ENCODE data around the gene PITX3. TPM values are rescaled to one million over a fixed set of nuclear protein-coding genes. Genes with fewer than 3 reads are reported as not detected.

The PITX3 gene
- total and polyA plus RNA-seq, 10 donors: not detected

DNA sequence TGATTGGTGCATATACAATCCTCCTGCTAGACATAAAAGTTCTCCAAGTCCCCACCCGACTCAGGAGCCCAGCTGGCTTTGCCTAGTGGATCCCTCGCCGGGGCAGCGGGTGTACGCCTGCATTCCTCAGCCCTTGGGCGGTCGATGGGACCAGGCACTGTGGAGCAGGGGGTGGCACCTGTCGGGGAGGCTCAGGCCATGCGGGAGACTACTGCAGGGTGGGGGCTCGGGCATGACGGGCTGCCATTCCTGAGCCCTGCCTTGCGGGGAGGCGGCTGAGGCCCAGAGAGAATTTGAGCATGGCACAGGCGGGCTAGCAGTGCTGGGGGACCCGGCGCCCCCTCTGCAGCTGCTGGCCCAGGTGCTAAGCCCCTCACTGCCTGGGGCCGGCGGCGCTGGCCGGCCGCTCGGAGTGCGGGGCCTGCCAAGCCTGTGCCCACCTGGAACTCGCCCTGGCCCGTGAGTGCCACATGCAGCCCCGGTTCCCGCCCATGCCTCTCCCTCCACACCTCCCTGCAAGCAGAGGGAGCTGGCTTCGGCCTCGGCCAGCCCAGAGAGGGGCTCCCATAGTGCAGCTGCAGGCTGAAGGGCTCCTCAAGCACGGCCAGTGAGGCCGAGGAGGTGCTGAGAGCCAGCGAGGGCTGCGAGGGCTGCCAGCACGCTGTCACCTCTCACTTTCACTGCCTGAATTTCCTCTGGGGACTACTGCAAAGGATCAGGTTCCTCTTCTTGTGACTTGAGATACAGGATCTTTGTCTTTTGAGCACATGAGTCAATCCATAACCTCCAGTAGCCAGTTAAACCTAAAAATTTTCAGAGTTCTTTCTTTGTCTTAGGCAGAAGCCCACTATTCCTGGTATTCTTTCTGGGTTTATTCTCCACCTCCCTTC, 40.3 kb downstream of the PITX3 start:
- peaks cover 0 to 18% (median 3%) of the 10 kb centered on the region in 6 donors for H3K4me1 ChIP-seq
- intact Hi-C loops (cut with DNase I; ENCODE audit: low total_unique reads): no loop called here
- DNase-seq: peak; percentile 74
- H3K27ac ChIP-seq: no peak overlapping the region
- H3K36me3 ChIP-seq: no peaks in the 10 kb centered on the region
- peaks cover 0 to 18% (median 14%) of the 10 kb centered on the region in 8 donors for H3K9me3 ChIP-seq
- WGBS, 5 donors: 87 to 92% (median 88%) methylated on average over 19 to 34 of the region's 34 CpGs
- H3K4me3 ChIP-seq: no peak overlapping the region
- no peaks in the 10 kb centered on the region for H3K27me3 ChIP-seq (replicated peaks in 1 of 7)
- TF ChIP-seq POLR2A (IDR thresholded peaks at IDR 0.05): no peak
- TF ChIP-seq, protein P1, sequence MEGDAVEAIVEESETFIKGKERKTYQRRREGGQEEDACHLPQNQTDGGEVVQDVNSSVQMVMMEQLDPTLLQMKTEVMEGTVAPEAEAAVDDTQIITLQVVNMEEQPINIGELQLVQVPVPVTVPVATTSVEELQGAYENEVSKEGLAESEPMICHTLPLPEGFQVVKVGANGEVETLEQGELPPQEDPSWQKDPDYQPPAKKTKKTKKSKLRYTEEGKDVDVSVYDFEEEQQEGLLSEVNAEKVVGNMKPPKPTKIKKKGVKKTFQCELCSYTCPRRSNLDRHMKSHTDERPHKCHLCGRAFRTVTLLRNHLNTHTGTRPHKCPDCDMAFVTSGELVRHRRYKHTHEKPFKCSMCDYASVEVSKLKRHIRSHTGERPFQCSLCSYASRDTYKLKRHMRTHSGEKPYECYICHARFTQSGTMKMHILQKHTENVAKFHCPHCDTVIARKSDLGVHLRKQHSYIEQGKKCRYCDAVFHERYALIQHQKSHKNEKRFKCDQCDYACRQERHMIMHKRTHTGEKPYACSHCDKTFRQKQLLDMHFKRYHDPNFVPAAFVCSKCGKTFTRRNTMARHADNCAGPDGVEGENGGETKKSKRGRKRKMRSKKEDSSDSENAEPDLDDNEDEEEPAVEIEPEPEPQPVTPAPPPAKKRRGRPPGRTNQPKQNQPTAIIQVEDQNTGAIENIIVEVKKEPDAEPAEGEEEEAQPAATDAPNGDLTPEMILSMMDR (IDR thresholded peaks at IDR 0.05 in 8 of 11, conservative IDR thresholded peaks at IDR 0.05 in 3 of 11): no peak

DNA sequence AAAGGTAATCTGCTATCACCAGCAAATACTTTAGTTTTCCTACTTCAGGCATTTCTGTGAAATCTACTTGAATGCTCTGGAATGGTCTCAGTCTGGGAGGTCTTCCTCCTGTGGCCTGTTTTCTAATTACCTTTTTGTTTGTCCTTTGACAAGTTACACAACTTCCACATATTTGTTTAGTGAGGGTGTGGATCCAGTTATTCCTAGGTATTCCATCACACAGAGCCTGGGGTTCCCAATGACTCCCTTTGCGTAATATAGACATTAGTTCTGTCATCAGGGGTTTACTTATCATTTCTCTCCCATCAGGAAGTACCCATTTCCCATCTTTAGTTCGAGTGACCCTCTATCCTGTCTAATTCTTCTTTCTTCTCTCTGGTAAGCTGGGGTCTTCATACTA, 43.3 kb downstream of the PITX3 start:
- peaks cover 0 to 18% (median 3%) of the 10 kb centered on the region in 6 donors for H3K4me1 ChIP-seq
- no peak for DNase-seq
- WGBS, 5 donors: 61 to 78% (median 65%) methylated on average over 2 of the region's 2 CpGs
- intact Hi-C loops (cut with DNase I; ENCODE audit: low total_unique reads): no loop called here
- H3K36me3 ChIP-seq: no peaks in the 10 kb centered on the region
- H3K27ac ChIP-seq: no peak overlapping the region
- no peaks in the 10 kb centered on the region for H3K27me3 ChIP-seq (replicated peaks in 1 of 7)
- no peaks in the 10 kb centered on the region for H3K9me3 ChIP-seq
- no peak overlapping the region for H3K4me3 ChIP-seq
- TF ChIP-seq POLR2A (IDR thresholded peaks at IDR 0.05) (no peak), POLR2AphosphoS5 (IDR thresholded peaks at IDR 0.05) (no peak)
- TF ChIP-seq, protein P1 (IDR thresholded peaks at IDR 0.05 in 8 of 11, conservative IDR thresholded peaks at IDR 0.05 in 3 of 11): no peak

GRCh38 chr10:102196893-102197292, 44.4 kb downstream of the PITX3 start:
- intact Hi-C loops (cut with DNase I; ENCODE audit: low total_unique reads): no loop called here
- Histone ChIP-seq H3K4me3 (no peak overlapping the region), H3K36me3 (no peaks in the 10 kb centered on the region), H3K9me3 (peaks cover 0 to 8% (median 3%) of the 10 kb centered on the region in 8 donors), H3K27ac (no peak overlapping the region), H3K4me1 (peaks cover 0 to 13% (median 3%) of the 10 kb centered on the region in 6 donors), H3K27me3 (replicated peaks in 1 of 7) (no peaks in the 10 kb centered on the region)
- no peak for DNase-seq
- TF ChIP-seq POLR2AphosphoS5 (IDR thresholded peaks at IDR 0.05) (no peak), POLR2A (IDR thresholded peaks at IDR 0.05) (no peak)
- TF ChIP-seq, protein P1 (IDR thresholded peaks at IDR 0.05 in 8 of 11, conservative IDR thresholded peaks at IDR 0.05 in 3 of 11): no peak
- WGBS, 5 donors: 49 to 76% (median 71%) methylated on average over 2 of the region's 2 CpGs

DNA sequence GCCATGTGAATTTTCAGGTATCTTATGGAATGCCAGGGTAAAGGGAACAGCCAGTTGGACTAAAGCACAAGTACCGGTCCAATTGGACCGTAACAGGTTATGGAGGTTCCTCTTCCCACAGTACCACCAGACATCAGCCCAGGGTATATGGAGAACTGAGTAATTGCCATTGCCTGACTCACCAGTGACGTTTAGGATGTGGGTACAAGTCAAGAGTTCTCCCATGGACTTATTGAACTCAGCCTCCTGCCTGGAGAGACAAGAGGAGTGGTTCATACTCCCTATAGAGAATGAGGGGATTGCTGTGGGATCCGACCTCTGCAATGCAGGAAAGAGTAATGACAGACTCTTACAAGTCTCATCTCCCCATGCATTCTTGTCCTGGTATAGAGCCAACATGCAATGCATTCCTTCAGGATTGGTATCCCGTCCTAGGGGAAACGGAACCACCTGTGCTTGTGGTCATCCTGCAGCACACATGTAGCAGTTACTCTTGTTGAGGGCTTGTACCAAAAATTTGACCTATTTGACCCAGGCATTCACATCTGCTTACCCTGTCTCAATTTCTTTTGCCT, 45.9 kb downstream of the PITX3 start:
- intact Hi-C loops (cut with DNase I; ENCODE audit: low total_unique reads): no loop called here
- H3K27me3 ChIP-seq (replicated peaks in 1 of 7): no peaks in the 10 kb centered on the region
- no peaks in the 10 kb centered on the region for H3K36me3 ChIP-seq
- H3K4me1 ChIP-seq: no peaks in the 10 kb centered on the region
- peaks cover 0 to 21% (median 10%) of the 10 kb centered on the region in 8 donors for H3K9me3 ChIP-seq
- no peak for DNase-seq
- no peak overlapping the region for H3K4me3 ChIP-seq
- TF ChIP-seq POLR2A (IDR thresholded peaks at IDR 0.05) (no peak), POLR2AphosphoS5 (IDR thresholded peaks at IDR 0.05) (no peak)
- TF ChIP-seq, protein P1 (IDR thresholded peaks at IDR 0.05 in 8 of 11, conservative IDR thresholded peaks at IDR 0.05 in 3 of 11): no peak
- no peak overlapping the region for H3K27ac ChIP-seq
- 68 to 88% (median 81%) methylated on average over 6 of the region's 6 CpGs for WGBS, 5 donors
